MCF 10A (cell line): ENCODE measurements around the gene PUS3. TPM values are rescaled to one million over a fixed set of nuclear protein-coding genes. Genes with fewer than 3 reads are reported as not detected.

ENCODE experiments used
- BruUV-seq: library from RNA; stranded (reverse); fragments of 400-500 nt; replicated peaks from 2 replicates; lab custom pipeline; 2021; lab: Mats Ljungman, UMichigan
- CTCF ChIA-PET: fragments of 300-600 bp; sonication (Branson Sonifier 250); formaldehyde crosslinking; extraction: SDS; loops from one replicate; lab custom pipeline; 2021; ENCODE audit warnings: antibody characterized with exemption, inconsistent platforms; lab: Yijun Ruan, JAX
- POLR2A ChIA-PET: fragments of 300-600, 350-650 bp; sonication (Branson Sonifier 250); formaldehyde crosslinking; extraction: SDS; loops from one replicate; lab custom pipeline; 2020; ENCODE audit warnings: antibody characterized with exemption, inconsistent platforms; lab: Yijun Ruan, JAX
- DNase-seq: peaks from one replicate; pipeline ENCODE4 v3.0.0-alpha.2; 2018; ENCODE audit not compliant: unreplicated experiment
- H3K27ac Mint-ChIP-seq: one replicate; pipeline ENCODE4 v1.8.0; 2022; ENCODE audit warnings: mild to moderate bottlenecking, low read depth, mixed read lengths; ENCODE audit not compliant: unreplicated experiment
- H3K27me3 Mint-ChIP-seq: one replicate; pipeline ENCODE4 v1.8.0; 2022; ENCODE audit warnings: mixed read lengths; ENCODE audit not compliant: insufficient read depth, unreplicated experiment
- H3K36me3 Mint-ChIP-seq: one replicate; pipeline ENCODE4 v1.8.0; 2022; ENCODE audit warnings: mild to moderate bottlenecking, moderate library complexity, mixed read lengths; ENCODE audit not compliant: insufficient read depth, unreplicated experiment
- H3K4me1 Mint-ChIP-seq: one replicate; pipeline ENCODE4 v1.8.0; 2022; ENCODE audit warnings: mixed read lengths; ENCODE audit not compliant: insufficient read depth, unreplicated experiment
- H3K4me3 Mint-ChIP-seq: one replicate; pipeline ENCODE4 v1.8.0; 2022; ENCODE audit warnings: mild to moderate bottlenecking, moderate library complexity, mixed read lengths; ENCODE audit not compliant: unreplicated experiment
- H3K9me3 Mint-ChIP-seq: one replicate; pipeline ENCODE4 v1.8.0; 2022; ENCODE audit warnings: mixed read lengths; ENCODE audit not compliant: unreplicated experiment
- CTCF ChIP-seq: fragments of 200-600 bp; IDR thresholded peaks from one replicate; pipeline ENCODE4 v1.8.0; 2022; ENCODE audit warnings: antibody characterized with exemption, mild to moderate bottlenecking; ENCODE audit not compliant: unreplicated experiment
- intact Hi-C: fragments of 100-400 bp; cut with micrococcal nuclease; formaldehyde crosslinking; loops from 2 replicates; pipeline ENCODE4 v1.14.1; 2022
- total RNA-seq: library from RNA; stranded (reverse); gene quantifications from 2 replicates; pipeline ENCODE4 v1.2.3, GENCODE V29; 2022

The PUS3 gene
- total RNA-seq, 1 experiment from 2014 or later = 16.5 TPM

GRCh38 chr11:125941267-125941618 is 38.2 kb upstream of the PUS3 start:
- no TSS peak for BruUV-seq
- Mint-ChIP-seq H3K9me3 (no peaks in the 10 kb centered on the region), H3K27me3 (no peaks in the 10 kb centered on the region), H3K27ac (no peak overlapping the region), H3K4me3 (no peak overlapping the region), H3K4me1 (peaks cover 9% of the 10 kb centered on the region), H3K36me3 (no peaks in the 10 kb centered on the region)
- intact Hi-C loops = no loop called here
- POLR2A ChIA-PET = interaction anchor here (1.3 to 2.7 kb wide), 2 partner anchors 121 to 173 kb away, joined by 6 to 14 read pairs; partner anchors contain the start of gene CDON
- TF ChIP-seq CTCF = no peak
- CTCF ChIA-PET = interaction anchor here (0.6 to 7.4 kb wide), 37 partner anchors 9 to 1162 kb away, joined by 3 to 137 read pairs (median 5); partner anchors contain the start of genes CDON and DDX25
- DNase-seq = no peak

- no peak overlapping the region for H3K27ac Mint-ChIP-seq
- intact Hi-C loops = no loop called here
- H3K9me3 Mint-ChIP-seq = no peaks in the 10 kb centered on the region
- TF ChIP-seq CTCF = no peak
- ChIA-PET POLR2A (interaction anchor here (0.6 to 1.0 kb wide), 2 partner anchors 37 to 122 kb away, joined by 3 to 5 read pairs; no protein-coding TSS in a partner anchor), CTCF (interaction anchor here (0.6 to 7.4 kb wide), 19 partner anchors 10 to 1937 kb away, joined by 3 to 137 read pairs (median 4); partner anchors contain the start of gene CDON)
- no peak overlapping the region for H3K4me3 Mint-ChIP-seq
- DNase-seq = no peak
- peaks cover 9% of the 10 kb centered on the region for H3K4me1 Mint-ChIP-seq
- H3K27me3 Mint-ChIP-seq = no peaks in the 10 kb centered on the region
- no peaks in the 10 kb centered on the region for H3K36me3 Mint-ChIP-seq
- BruUV-seq = no TSS peak
Observed at GRCh38 chr11:125940145-125940544, 37.1 kb upstream of the PUS3 start.

- no peak overlapping the region for H3K4me3 Mint-ChIP-seq
- no peak for TF ChIP-seq CTCF
- peaks cover 9% of the 10 kb centered on the region for H3K4me1 Mint-ChIP-seq
- DNase-seq = no peak
- BruUV-seq = no TSS peak
- intact Hi-C loops = no loop called here
- ChIA-PET POLR2A (interaction anchor here (1.7 kb wide), 1 partner anchor 123 kb away, joined by 7 read pairs; the partner anchor contains the start of gene CDON), CTCF (interaction anchor here (0.8 to 7.4 kb wide), 9 partner anchors 16 to 259 kb away, joined by 3 to 137 read pairs (median 4); partner anchors contain the start of gene CDON)
- no peak overlapping the region for H3K27ac Mint-ChIP-seq
- H3K27me3 Mint-ChIP-seq = no peaks in the 10 kb centered on the region
- H3K36me3 Mint-ChIP-seq = no peaks in the 10 kb centered on the region
- H3K9me3 Mint-ChIP-seq = no peaks in the 10 kb centered on the region
Observed at GRCh38 chr11:125939081-125939521, 36.1 kb upstream of the PUS3 start.

- peaks cover 9% of the 10 kb centered on the region for H3K4me1 Mint-ChIP-seq
- H3K36me3 Mint-ChIP-seq = no peaks in the 10 kb centered on the region
- ChIA-PET POLR2A (interaction anchor here (1.7 kb wide), 1 partner anchor 123 kb away, joined by 7 read pairs; the partner anchor contains the start of gene CDON), CTCF (interaction anchor here (0.8 to 3.6 kb wide), 9 partner anchors 13 to 260 kb away, joined by 3 to 16 read pairs (median 4); partner anchors contain the start of gene CDON)
- TF ChIP-seq CTCF = no peak
- H3K9me3 Mint-ChIP-seq = no peaks in the 10 kb centered on the region
- no peaks in the 10 kb centered on the region for H3K27me3 Mint-ChIP-seq
- H3K27ac Mint-ChIP-seq = no peak overlapping the region
- no peak for DNase-seq
- intact Hi-C loops = no loop called here
- H3K4me3 Mint-ChIP-seq = no peak overlapping the region
- no TSS peak for BruUV-seq
Observed at GRCh38 chr11:125938418-125938817, 35.4 kb upstream of the PUS3 start.
